ENCODE measurements around the gene KATNAL1. TPM values are rescaled to one million over a fixed set of nuclear protein-coding genes. Genes with fewer than 3 reads are reported as not detected.

The KATNAL1 gene
- total and polyA plus RNA-seq, 2 experiments from 2014 or later, result 6.0 to 21.2 TPM

DNA sequence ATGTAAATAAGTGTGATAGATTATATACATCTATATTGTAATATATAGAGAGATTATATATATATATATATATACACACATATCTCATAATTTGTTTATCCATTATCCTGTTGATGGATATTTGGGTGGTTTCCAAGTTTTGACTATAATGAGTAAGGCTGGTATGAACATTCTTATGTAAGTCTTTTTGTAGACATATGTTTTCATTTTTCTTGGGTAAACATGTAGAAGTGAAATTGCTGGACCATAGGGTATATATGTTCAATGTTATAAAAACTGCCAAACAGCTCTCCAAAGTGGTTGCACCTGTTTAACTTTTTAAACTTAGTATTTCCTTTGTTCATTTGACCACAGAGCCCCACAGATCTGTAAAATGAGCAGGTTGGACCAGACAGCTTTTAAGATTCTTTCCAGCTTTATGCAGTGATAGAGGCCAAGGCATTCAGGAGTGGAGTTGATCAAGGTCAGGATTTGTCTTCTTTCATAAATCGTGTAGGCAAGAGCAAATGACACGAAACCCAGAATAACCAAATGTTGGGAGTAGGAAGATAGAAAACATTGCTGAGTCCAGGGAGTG lies 21.7 kb upstream of the KATNAL1 start:
- no peak overlapping the region for H3K4me3 ChIP-seq
- H3K27ac ChIP-seq, result no peak overlapping the region
- no peak for DNase-seq (ENCODE audit: low read depth in 1 of 2, low spot score in 1 of 2)
- H3K9me3 ChIP-seq (ENCODE audit: low read depth), result no peaks in the 10 kb centered on the region
- H3K27me3 ChIP-seq, result no peaks in the 10 kb centered on the region
- TF ChIP-seq, protein P1, sequence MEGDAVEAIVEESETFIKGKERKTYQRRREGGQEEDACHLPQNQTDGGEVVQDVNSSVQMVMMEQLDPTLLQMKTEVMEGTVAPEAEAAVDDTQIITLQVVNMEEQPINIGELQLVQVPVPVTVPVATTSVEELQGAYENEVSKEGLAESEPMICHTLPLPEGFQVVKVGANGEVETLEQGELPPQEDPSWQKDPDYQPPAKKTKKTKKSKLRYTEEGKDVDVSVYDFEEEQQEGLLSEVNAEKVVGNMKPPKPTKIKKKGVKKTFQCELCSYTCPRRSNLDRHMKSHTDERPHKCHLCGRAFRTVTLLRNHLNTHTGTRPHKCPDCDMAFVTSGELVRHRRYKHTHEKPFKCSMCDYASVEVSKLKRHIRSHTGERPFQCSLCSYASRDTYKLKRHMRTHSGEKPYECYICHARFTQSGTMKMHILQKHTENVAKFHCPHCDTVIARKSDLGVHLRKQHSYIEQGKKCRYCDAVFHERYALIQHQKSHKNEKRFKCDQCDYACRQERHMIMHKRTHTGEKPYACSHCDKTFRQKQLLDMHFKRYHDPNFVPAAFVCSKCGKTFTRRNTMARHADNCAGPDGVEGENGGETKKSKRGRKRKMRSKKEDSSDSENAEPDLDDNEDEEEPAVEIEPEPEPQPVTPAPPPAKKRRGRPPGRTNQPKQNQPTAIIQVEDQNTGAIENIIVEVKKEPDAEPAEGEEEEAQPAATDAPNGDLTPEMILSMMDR (IDR thresholded peaks at IDR 0.05; ENCODE audit: low read depth, low read length), result no peak
- no peaks in the 10 kb centered on the region for H3K36me3 ChIP-seq
- H3K4me1 ChIP-seq (ENCODE audit: low read depth), result no peaks in the 10 kb centered on the region

DNA sequence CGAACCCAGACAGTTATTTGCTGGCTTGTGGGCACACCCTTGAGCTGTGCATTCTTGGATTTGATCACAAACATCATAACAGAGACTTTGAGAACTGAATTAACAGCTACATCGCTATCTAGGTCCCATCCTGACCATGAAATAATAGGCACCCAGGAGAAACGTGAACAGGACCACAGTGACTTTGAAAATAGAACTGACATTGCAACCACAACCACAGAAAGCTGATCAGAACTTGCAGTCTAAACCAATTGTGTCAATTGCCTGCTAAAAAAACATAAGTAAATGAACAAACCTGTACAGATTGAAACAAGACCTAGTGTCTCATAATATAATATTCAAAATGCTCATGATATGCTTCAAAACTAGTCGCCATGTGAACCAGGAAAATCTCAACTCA lies 18.3 kb upstream of the KATNAL1 start:
- TF ChIP-seq, protein P1 (IDR thresholded peaks at IDR 0.05; ENCODE audit: low read depth, low read length), result no peak
- Histone ChIP-seq H3K9me3 (ENCODE audit: low read depth) (no peaks in the 10 kb centered on the region), H3K36me3 (no peaks in the 10 kb centered on the region), H3K27ac (no peak overlapping the region), H3K27me3 (no peaks in the 10 kb centered on the region), H3K4me3 (no peak overlapping the region), H3K4me1 (ENCODE audit: low read depth) (no peaks in the 10 kb centered on the region)
- no peak for DNase-seq (ENCODE audit: low read depth in 1 of 2, low spot score in 1 of 2)

DNA sequence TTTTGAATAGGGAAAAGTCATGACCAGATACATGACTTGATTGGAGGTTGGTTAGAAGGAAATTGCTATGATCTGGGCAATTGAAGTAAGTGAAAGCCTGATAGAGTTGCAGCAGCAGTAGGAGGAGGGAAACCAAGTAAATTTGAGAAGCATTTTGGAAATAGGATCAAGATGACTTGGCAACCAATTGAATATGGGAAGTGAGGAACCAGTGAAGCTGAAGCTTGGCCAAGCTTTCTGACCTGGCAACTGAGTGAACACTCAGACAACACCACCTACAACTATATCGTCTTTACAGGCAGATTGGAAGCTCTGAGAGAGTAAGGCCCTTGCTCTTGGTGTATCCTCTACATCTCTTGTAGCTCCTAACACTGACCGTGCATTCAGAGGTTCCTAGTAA lies 16.2 kb upstream of the KATNAL1 start:
- no peak overlapping the region for H3K4me3 ChIP-seq
- H3K27me3 ChIP-seq, result no peaks in the 10 kb centered on the region
- no peak for DNase-seq (ENCODE audit: low read depth in 1 of 2, low spot score in 1 of 2)
- no peaks in the 10 kb centered on the region for H3K4me1 ChIP-seq (ENCODE audit: low read depth)
- H3K9me3 ChIP-seq (ENCODE audit: low read depth), result no peaks in the 10 kb centered on the region
- no peak overlapping the region for H3K27ac ChIP-seq
- TF ChIP-seq, protein P1 (IDR thresholded peaks at IDR 0.05; ENCODE audit: low read depth, low read length), result no peak
- no peaks in the 10 kb centered on the region for H3K36me3 ChIP-seq

DNA sequence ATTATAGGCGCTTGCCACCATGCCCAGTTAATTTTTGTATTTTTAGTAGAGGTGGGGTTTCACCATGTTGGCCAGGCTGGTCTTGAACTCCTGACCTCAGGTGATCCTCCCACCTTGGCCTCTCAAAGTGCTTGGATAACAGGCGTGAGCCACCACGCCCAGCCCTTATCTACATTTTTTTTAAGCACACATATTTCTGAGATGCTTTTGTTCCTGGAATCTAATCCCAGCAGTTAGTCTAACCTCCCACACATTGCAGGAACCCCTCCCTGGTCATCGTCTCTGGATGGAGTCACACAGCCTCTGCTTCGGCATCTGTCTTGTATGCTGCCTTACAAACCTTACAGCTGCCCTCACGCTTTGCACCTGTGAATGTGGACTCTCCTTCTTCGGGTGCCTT lies 15.1 kb upstream of the KATNAL1 start:
- TF ChIP-seq, protein P1 (IDR thresholded peaks at IDR 0.05; ENCODE audit: low read depth, low read length), result no peak

DNA sequence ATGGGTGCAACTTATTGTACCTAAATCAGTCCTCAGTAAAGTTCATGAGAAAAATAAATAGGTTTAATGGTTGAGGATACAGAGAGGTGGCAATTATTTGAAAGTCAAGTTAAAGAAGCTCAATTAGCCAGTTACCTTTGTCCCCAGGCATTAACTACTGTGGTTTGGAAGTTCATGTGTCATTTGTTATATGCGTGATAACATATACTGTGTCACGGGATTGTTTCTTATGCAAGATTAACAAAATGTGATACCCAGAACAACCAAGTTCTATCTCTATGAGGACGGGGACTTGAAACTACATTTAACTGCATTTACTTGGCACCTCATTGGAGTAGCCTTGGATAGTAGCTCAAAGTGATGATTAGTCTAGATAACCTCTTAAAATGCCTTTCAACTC lies 13.9 kb upstream of the KATNAL1 start:
- Histone ChIP-seq H3K27ac (no peak overlapping the region), H3K27me3 (no peaks in the 10 kb centered on the region), H3K4me1 (ENCODE audit: low read depth) (no peaks in the 10 kb centered on the region), H3K9me3 (ENCODE audit: low read depth) (no peaks in the 10 kb centered on the region), H3K36me3 (no peaks in the 10 kb centered on the region), H3K4me3 (no peak overlapping the region)
- TF ChIP-seq, protein P1 (IDR thresholded peaks at IDR 0.05; ENCODE audit: low read depth, low read length), result no peak
- DNase-seq (ENCODE audit: low read depth in 1 of 2, low spot score in 1 of 2), result no peak

More for the DNA sequence above, 15.1 kb upstream of the KATNAL1 start:
- no peak for DNase-seq (ENCODE audit: low read depth in 1 of 2, low spot score in 1 of 2)
- no peak overlapping the region for H3K4me3 ChIP-seq
- no peaks in the 10 kb centered on the region for H3K4me1 ChIP-seq (ENCODE audit: low read depth)
- no peaks in the 10 kb centered on the region for H3K36me3 ChIP-seq
- H3K27ac ChIP-seq, result no peak overlapping the region
- no peaks in the 10 kb centered on the region for H3K27me3 ChIP-seq
- no peaks in the 10 kb centered on the region for H3K9me3 ChIP-seq (ENCODE audit: low read depth)

Data from cardiac muscle cell (in vitro differentiated cells and primary cell).